GM21619 (cell line): ENCODE measurements around the gene LRBA.

ENCODE experiments used
- ATAC-seq: cut with Tn5 transposase; IDR thresholded peaks from one replicate; pipeline ENCODE4 v1.9.1; 2021; ENCODE audit not compliant: unreplicated experiment

Gene LRBA

DNA sequence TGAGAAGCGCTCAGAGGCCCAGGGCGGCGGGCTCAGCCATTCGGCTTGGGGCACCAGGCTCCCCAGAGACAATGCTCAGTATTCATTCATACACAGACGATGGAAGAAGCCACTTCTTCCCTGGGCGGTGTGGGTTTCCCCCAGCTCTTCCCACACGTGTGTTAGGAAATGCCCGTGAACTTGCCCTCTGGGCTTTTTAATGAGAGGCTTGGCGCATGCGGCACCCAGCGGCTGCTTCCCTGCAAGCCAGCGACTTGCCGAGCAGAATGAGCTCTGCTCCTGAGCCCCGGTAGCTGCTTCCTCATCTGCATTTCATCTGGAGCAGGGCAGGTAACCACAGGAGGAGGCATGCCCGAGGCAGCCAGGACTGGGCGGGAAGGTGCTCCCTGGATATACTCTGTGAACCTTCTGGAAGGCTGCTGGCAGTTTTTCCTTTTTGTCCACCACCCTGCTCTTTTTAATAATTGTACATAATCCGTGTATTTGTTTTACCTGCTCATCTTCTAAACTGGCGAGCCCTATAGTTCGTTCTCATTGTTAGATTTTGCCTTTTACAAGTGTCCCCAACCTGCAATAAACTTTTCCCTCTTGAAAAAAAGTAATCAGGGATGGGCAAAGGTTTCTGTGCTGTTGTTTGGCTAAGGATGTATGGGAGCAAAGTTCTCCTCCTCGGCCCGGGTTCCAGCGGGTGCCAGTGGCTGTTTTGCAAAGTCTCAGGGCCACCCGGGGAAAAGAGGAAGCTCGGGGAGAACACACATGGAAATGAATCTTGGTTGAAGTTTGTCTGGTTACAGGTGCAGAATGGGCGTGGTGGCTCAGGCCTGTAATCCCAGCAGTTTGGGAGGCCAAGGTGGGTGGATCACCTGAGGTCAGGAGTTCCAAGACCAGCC lies 758.0 kb downstream of the LRBA start:
- ATAC-seq, result no peak

DNA sequence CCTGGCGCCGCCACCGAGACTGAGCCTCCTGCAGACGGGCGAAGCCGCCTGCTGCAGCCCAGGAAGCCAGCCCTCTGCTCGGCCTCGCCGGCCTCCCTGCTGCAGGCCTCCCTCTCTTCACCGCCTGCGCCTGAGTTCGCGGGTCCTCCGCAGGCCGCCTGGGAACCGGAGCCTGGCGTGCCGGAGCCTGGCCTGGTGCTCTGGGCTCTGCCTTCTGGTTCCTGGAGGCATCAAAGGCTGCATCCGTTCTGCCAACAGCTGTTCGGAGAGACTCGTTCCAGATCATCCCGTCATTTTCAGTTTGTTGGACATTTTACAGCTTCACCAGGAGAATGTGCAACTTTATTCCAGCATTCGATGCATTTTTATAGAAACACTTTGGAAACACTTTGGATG lies 758.9 kb downstream of the LRBA start:
- no peak for ATAC-seq

DNA sequence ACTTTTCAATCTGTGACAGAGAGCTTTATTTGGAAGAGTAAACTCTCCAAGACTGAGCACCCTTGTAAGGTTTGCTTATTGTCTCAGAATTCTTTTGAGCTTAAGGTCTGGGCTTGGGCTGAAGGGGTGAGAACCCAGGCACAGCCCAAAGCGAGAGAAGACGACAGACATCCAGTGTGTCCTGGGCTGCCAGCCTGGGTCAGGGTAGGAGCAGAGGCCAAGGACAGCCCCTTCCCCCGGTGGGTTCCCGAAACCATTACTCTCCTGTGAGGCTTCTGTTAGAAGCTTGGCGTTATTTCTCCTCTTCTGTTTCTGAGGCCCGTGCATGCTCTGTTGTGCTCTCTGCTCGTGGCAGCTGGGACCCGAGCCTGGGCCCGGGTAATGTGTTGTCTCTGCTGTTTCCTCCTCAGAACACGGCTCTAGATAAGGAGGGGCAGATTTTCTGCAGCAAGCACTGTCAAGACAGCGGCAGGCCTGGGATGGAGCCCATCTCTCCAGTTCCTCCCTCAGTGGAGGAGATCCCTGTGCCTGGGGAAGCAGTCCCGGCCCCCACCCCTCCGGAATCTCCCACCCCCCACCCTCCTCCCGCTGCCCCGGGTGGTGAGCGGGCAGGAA lies 759.4 kb downstream of the LRBA start:
- no peak for ATAC-seq

DNA sequence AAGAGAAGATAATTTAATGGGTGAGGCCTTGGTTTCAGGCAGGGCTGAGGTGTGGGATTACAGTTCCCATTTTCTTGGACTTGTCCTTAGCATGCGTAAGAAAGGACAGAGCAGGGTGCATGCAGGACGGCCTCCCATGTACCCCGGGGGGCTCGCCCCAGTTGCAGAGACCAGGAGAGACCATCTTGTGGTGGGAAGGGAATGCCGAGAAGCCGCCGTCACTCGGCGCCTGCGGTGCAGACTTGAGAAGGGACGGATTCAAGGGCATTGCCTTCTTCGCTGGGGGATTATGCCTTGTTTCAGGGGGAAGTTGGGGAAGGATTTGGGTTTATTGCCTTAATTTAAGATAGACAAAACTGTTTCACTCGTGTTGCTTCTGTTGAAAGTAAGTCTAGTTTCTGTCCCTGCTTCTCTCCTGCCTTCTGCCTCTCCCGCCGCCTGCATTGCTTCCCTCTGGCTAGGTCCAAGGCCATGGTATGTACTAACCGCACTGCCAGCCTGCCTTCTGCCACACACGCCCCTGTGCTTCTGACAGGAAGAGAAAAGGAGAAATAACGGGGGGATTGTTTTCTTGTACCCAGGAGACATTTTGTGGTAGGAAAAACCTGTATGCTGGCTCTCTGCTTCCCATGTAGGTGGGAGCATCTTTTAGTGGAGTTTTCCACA lies 761.0 kb downstream of the LRBA start:
- ATAC-seq, result no peak

DNA sequence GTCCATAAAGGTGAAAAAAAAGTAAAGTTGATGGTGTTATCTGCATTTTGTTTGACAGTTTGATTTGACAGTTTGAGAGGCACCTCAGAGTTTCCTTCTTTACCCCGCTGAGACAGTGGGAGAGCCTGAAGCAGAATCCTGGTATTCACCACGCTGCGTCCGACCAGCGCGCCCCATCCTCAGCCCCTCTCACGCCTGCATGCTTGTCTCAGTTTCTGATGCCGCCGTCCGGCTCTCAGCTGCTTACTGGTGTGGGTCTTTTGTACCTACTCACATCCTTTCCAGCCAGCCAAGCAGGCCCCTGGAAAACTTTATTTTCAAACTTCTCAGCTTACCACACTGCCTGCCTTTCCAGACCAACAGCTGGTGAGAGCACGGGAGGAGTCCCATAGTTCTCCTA lies 761.7 kb downstream of the LRBA start:
- no peak for ATAC-seq

DNA sequence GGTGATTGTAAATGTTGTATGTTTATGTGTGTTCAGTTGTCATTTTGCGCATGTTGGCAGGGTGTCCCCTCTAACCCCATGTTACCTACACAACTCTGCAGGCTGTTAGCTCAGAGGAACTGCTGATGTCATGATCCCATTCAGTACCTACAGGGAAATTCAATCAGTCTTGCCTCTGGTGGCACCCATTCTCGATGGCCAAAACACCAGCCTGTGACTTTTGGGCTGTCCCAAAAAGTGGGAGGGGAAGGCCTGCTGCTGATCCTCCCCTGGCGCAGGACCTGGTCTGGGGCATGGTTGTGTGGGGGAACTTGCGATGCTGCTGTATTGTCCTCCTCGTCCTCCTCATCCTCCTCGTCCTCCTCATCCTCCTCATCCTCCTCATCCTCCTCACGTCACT lies 762.3 kb downstream of the LRBA start:
- no peak for ATAC-seq

DNA sequence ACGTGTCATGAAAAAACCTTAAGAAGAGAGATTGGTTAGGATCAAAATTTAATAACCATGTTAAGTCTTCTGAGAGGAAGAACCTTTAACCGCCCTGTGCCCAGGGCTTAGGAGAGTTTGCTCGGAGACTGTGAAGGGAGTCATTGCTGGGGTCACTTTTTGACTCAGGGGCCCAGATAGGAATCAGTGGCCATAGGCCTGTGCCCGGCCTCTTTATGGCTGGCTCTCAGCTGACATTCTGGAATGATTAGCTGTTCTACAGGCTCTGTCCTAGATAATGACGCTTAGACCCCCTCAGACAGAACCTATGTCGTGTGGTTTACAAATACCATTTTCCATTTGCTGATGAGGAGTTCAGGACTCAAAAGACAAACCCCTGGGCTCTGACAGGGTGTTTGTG lies 762.8 kb downstream of the LRBA start:
- ATAC-seq, result no peak

DNA sequence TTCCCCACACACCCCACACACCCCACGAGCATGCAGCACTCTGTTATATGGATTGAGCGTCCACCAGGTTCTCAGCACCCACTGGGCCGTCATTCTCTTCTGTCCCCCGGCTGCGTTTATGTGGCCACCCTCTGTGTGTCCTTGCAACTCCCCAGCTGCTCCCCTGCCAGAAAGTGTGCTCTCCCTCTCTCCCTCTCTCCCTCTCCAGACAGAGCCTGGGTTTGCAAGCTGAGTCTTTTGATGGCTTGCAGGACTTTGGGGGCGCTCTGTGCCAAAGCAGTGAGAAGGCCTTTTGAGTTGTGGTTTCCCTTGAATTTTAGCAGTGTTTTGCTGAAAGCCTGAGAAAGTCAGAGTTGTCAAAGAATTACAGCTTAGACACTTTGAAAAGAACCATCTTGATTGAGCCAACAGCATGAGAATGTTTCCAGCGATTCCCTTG lies 763.3 kb downstream of the LRBA start:
- ATAC-seq, result no peak

DNA sequence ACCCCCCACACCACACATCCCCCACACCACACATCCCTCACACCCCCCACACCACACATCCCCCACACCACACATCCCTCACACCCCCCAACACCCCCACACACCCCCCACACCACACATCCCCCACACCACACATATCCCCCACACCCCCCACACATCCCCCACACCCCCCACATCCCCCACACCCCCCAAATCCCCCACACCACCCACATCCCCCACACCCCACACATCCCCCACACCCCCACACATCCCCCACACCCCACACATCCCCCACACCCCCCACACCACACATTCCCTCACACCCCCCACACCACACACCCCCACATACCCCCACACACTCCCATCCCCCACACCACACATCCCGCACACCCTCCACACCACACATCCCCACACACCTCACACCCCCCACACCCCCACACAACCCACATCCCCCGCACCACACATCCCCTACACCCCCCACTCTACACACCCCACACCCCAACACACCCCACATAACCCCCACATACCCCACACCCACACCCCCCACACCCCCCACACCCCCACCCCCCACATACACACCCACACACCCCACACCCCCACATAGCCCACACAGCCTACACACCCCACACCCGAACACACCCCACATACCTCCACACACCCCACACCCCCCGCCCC lies 764.0 kb downstream of the LRBA start:
- no peak for ATAC-seq

DNA sequence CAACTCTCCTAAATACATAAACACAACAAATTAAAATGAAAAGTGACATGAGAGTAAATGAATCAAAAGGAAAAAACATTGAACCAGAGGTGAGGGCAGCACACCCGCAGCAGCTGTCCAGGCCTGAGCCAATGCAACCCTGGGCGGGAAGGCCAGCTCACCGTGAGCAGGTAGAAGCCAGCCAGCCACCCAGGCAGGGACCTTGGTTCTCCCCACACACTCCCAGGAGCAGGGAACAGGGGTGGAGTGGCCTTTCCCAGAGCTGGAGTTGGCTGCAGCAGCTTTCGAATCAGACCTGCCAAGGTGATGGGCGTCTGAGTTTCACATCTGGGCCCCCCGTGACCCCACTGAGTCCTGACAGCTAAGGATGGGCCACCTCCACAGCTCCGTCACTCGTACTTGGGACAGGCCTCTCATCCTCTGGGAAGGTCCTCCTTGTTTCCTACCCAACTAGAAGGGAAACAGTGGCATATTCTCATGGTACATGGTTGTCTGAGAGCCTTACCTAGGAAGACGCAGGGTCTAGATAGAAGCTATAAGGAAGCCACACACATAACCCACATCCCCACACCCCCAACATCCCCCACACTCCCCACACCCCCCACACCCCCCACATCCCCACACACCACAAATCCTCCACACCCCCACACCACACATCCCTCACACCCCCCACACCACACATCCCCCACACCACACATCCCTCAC lies 764.6 kb downstream of the LRBA start:
- ATAC-seq, result no peak

DNA sequence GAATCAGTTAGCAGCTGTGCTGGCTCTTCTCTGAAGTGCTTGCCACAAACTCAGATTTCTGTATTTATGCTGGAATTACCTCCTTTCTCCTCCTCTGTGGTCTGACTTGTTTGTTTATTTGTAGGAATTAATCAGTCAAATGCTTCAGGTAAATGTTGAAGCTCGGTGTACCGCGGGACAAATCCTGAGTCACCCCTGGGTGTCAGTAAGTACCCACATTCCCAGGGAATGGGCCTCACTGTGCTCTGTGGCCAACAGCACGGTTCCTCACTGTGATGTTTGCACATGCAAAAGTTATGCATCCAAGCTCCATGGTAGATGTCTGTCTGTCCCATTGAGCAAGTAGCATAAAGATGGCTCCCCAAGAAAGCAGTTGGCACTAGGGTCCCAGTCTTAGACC lies 766.9 kb downstream of the LRBA start:
- no peak for ATAC-seq

DNA sequence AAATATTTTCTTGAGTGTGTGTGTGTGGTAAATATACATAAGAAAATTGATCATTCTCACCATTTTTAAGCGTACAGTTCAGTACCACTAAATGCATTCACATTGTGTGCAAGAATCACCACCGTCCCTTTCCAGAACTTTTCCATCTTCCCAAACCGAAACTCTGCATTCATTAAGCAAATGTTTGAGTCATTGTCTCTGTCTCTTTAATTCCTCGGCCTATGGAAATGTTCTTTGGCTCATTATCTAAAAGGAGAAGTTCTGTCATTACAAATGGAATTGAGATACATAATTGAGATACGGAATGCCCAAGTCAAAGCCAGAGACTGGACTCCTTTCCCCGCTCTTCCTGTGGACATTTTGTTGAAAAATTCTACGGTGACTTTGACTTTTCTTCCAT lies 767.9 kb downstream of the LRBA start:
- no peak for ATAC-seq

DNA sequence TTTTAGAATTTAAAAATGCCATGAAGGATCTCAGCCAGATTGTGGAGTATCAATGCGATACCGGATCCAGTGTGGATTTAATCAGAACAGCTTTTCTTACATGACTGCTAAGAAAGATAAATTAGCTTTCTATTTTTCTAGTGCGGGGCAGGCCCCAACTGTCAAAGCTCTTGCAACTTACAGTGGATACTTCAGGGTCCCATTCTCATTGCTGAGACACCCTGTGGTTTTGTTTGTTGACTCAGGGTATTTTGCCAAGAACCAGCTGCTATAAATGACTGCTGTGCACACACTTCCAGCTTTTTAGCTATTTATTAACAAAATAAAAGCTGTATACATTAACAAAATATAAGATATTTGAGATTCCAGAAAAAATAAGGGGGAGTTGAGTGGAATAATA lies 770.5 kb downstream of the LRBA start:
- no peak for ATAC-seq

DNA sequence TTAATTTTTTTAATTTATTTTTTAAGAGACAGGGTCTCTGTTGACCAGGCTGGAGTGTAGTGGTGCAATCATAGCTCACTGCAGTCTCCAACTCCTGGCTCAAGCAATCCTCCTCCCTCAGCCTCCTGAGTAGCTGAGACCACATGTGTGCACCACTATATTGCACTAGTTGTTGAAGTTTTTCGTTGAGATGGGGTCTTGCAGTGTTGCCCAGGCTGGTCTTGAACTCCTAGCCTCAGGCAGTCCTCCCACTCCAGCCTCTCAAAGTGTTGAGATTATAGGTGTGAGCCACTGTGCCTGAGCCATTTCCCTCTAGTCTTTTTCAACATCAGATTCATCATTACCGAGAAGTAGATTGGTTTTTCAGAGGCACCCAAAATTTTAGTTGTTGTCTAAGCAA lies 771.2 kb downstream of the LRBA start:
- ATAC-seq, result no peak

DNA sequence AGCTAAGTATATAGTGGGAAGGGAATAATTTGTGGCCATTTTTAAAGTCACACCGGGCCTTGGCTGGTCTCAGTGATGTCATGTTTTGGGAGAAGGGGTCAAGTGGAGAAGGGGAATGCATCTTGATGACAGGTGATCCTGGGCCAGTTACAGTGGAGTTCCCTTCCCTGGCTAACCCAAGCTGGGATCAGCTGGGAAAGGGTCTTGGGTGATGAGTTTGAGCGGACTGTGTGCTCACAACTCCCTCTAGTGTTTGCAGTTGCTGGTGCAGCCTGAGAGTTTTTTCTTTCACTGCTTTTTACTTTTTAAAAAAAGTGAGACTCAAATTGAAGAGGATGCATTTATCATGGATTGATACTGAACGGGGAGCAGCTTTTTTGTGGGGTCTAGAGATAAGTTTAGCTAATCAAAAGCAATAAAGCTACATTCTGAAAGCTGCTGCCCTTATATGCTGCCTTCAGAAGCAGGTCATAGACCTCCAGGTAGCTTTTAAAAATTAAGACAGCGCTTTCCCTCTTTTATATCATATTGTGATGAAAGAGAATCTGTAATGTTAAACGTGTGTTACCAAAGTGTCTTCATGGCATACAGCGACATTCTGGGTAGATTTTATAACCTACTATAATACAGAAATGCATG lies 772.1 kb downstream of the LRBA start:
- ATAC-seq, result peak; percentile 56

DNA sequence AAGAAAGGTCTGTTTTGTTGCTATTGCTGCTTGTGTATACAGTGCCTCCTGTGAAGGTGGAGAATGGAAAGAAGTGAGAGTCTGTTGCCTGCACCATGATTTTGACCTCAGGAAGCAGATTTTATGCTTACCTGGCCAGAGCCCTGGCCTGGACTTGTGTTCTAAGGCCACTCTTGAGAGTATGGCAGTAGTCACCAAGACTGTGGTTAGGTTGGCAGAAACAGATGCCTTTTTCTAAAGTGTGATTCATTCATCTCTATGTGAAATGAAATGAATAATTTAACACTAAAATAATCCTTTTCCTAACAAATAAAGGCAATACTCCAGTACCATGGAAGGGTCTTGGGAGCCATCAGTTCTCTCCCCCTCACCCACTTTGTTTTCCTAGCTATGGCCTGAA lies 775.1 kb downstream of the LRBA start:
- ATAC-seq, result no peak

DNA sequence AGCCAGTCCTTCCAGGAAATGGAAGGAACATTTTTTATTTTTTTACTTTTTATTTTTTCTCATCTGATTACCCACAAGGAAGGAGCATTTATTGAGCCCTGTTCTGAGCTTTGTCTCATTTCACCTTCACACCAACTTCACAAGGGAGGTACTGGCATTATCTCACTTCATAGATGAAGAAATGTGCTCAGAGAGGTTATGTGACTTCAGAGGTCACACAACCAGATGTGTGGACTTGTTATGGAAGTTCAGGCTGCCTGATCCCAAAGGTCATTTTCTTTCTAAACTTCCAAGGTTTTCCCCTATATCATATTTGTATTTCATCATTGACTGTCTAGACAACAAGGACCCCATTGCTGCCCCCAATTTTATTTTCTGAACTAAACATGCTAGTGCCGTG lies 776.5 kb downstream of the LRBA start:
- no peak for ATAC-seq

DNA sequence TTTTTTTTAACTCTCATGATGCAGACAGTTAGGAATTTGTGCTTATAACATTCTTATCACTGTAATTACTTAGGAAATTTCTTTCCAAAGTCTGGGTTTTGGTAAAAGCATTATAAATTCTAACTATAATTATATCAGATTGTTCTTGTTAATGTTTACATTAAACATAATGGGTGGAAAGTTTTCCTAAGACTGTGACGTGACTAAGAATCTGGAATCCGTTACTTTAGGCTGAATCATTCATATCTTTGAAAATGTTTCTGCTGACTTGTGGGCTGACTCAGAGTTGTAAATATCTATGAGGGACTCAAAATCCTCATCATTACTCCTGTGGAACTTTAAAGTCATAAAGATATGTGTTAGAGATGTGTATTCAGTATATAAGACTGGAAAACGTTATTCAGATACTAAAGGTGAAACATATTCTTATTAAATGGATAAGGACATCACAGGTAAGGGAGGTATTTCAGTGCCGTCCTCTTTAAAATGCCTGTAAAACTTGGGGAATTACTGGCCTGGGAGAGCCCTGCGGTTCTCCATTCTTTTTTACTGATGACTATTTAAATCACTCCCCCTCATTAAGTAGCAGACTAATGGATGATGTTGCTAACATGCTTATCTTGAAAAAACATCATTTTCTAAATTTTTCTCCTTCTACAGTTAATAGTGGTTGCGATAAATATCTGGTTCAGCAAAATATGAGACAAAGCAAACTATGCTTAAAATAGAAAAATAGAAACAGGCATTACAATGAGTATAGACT lies 777.8 kb downstream of the LRBA start:
- ATAC-seq, result no peak

DNA sequence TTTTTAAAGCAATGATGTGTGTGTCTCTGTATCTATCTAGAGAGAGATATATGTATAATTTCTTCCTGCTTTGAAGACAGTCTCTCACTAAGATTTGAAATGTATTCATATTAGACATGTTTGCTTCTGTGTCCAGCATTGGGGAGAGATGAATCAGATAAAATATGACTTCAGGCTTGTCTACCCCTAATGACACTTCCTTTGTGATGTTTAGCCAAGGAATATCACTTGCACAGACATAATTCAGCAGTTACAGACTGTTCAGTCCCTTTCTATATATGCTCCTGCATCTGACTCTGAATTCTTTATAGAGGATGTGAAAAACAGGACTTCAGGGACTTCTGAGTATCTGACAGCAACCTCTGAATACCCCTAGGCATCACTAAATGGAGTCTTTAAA lies 778.5 kb downstream of the LRBA start:
- ATAC-seq, result no peak

DNA sequence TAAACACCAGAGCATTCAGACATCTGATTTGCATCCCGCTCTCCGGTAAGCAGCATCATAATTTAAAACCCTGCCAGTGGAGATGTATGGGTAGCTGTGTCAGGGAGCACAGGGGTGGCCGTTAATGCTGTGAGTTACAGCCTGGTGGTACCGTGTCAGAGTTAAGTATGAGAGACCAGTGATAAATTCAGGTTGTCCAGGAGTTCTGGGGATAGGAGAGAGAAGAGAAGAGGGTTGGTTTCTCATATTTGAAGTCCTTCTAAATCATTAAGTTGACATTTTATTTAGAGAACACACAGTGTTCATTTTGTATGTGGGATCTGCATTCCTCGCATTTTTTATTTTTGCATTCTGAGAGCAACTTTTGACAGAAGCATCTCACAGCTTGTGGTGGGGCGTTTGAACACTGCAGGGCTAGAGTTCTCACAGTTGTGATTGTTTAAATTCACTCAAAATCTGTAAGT lies 779.2 kb downstream of the LRBA start:
- ATAC-seq, result no peak
